GM19463 (cell line): ENCODE results near the gene EWSR1.
"Not testable (repeated sequence)": the region's sequence is repeated elsewhere in the genome, so short reads cannot be mapped to it uniquely, and the experiment has no call there.

Experiments used
- ATAC-seq: cut with Tn5 transposase; IDR thresholded peaks from one replicate; pipeline ENCODE4 v1.9.1; 2021; ENCODE audit warnings: mild to moderate bottlenecking, moderate library complexity; ENCODE audit not compliant: unreplicated experiment

EWSR1 gene

GRCh38 chr22:29245626-29246385 lies 22.3 kb upstream of the EWSR1 start:
- no peak for ATAC-seq

- not testable (repeated sequence) for ATAC-seq
Observed at GRCh38 chr22:29247891-29248290, 20.2 kb upstream of the EWSR1 start.

GRCh38 chr22:29251265-29251664 lies 16.8 kb upstream of the EWSR1 start:
- no peak for ATAC-seq

GRCh38 chr22:29251981-29252911 lies 15.8 kb upstream of the EWSR1 start:
- no peak for ATAC-seq

- ATAC-seq: no peak
Observed at GRCh38 chr22:29253561-29254285, 14.3 kb upstream of the EWSR1 start.

- ATAC-seq: no peak
Observed at GRCh38 chr22:29254286-29254660, 13.8 kb upstream of the EWSR1 start.

GRCh38 chr22:29255064-29255621 lies 12.9 kb upstream of the EWSR1 start:
- ATAC-seq: no peak

- no peak for ATAC-seq
Observed at GRCh38 chr22:29256606-29257325, 11.3 kb upstream of the EWSR1 start.

GRCh38 chr22:29257751-29258181 lies 10.3 kb upstream of the EWSR1 start:
- ATAC-seq: no peak

- ATAC-seq: no peak
Observed at GRCh38 chr22:29258407-29259252, 9.4 kb upstream of the EWSR1 start.

- no peak for ATAC-seq
Observed at GRCh38 chr22:29259253-29259899, 8.7 kb upstream of the EWSR1 start.

- ATAC-seq: no peak
Observed at GRCh38 chr22:29260031-29260560, 8.0 kb upstream of the EWSR1 start.

- no peak for ATAC-seq
Observed at GRCh38 chr22:29260601-29261315, 7.3 kb upstream of the EWSR1 start.

- no peak for ATAC-seq
Observed at GRCh38 chr22:29263791-29264276, 4.2 kb upstream of the EWSR1 start.

- no peak for ATAC-seq
Observed at GRCh38 chr22:29265305-29265704, 2.8 kb upstream of the EWSR1 start.

- ATAC-seq: no peak
Observed at GRCh38 chr22:29265929-29266328, 2.1 kb upstream of the EWSR1 start.

- no peak for ATAC-seq
Observed at GRCh38 chr22:29266564-29267461, 1.3 kb upstream of the EWSR1 start.
